Astrocyte of the hippocampus (primary cell): Measurements from ENCODE around the gene CSH2.
"Not testable (repeated sequence)": the region's sequence is repeated elsewhere in the genome, so short reads cannot be mapped to it uniquely, and the experiment has no call there.

Experiments used
- DNase-seq: peaks from one replicate; pipeline ENCODE4 v3.0.0; 2011; ENCODE audit warnings: low read depth, low spot score

CSH2 gene

DNA sequence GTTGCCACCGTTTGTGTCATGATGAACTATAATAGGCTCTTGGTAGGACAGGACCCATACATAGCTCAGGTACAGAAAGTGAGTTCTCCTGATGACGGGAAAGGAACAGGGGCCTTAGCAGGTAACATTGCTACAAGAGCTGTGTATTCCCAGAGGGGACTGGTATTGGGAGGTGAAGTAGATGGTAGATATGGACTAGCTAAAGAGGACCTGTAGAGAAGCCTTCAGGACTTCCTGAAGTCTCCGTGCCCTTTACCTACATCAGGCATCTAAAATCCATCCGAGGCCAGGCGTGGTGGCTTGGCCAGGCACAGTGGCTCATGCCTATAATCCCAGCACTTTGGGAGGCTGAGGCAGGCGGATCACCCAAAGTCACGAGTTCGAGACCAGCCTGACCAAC lies 18.3 kb downstream of the CSH2 start:
- no peak for DNase-seq

- no peak for DNase-seq
These were observed 18.8 kb downstream of the CSH2 start for GRCh38 chr17:63854709-63855108.

GRCh38 chr17:63853260-63853659 lies 20.2 kb downstream of the CSH2 start:
- no peak for DNase-seq

DNA sequence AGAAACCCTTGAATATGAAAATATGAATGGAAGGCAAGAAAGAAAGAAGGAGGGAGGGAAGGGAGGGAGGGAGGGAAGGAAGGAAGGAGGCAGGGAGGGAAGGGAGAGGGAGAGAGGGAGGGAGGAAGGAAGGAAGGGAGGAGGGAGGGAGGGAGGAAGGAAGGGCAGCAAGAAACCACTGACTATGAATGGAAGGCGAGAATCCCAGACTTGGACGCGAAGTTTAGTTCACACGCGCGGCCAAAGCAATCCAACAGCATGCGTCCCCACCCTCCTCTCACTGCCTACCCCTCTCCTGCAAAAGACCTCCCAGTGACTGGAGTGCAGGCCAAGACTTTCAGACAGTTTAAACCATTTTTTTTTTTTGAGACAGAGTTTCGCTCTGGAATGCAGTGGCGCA lies 23.1 kb downstream of the CSH2 start:
- DNase-seq: no peak

DNA sequence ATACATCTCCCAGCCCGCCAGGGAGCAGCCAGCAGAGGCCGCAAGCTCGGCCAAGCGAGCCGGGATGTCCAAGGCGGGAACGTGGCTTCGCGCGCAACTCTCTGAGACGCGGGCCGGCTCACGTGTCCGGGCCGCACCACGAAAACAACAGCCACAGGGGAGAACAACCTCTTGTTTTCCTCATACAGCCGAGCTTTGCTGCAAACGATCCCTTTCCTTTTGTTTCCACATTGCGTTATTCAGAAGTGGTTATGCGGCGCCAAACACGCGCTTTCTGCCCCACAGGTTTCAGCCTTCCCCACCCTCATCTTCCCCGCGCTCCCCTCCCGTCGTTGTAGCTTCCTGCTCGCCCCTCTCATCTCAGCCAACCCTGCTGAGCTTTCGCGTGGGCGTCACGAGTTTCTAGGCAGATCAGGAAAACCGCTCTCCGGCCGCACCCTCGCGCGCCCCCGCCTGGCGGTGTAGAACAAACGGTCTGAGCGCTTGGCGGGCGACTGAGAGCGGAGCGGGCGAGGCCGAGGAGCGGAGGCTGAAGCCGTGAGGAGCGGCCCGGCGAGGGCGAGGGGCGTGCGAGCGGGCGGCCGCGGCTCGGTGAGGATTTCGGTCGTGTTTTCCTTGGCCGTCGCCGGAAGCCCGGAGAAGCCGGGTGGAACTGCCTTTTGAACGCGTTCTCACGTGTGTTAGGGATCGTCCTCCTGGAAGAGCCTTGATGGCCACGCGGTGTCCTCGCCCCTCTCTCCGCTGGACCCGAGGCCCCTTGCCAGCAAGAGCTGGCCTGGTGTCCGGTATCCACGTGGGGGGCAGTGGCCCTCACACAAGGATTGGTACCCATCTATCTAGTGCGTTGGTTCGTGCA lies 24.4 kb downstream of the CSH2 start:
- DNase-seq: peak; percentile 92

DNA sequence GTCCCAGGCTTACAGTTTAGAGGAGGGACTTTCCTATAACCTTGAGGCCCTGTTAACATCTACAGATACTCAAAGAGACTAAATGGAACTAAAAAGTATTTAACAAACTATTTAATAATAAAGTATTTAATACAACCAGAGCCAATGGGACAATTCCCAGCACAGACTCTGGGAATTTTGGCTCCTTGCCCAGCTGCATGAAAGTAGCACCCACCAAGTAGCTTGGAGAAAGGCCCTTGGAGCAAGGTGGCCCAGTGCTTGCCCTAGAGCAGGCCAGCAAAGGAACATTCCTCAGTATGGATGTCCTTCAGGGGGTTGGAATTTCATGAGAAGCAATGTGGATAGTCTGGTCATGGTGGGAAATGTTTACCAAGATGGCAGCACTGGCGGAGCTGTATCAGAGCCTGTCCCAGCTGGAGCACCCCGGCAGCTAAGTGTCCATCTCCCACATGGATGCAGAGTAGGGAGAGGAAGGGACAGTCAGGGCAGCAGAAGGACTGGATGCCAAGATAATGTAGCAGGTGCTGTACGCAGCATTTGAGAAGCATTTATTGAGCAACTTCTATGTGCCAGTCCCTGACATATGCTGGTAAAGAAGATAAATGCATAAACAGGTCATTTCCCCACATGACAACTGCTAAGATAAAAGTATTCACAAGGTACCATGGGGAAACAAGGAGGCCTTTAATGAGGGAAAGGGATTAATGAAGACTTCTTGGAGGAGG lies 25.8 kb downstream of the CSH2 start:
- no peak for DNase-seq

GRCh38 chr17:63845509-63845908 lies 28.0 kb downstream of the CSH2 start:
- DNase-seq: no peak

DNA sequence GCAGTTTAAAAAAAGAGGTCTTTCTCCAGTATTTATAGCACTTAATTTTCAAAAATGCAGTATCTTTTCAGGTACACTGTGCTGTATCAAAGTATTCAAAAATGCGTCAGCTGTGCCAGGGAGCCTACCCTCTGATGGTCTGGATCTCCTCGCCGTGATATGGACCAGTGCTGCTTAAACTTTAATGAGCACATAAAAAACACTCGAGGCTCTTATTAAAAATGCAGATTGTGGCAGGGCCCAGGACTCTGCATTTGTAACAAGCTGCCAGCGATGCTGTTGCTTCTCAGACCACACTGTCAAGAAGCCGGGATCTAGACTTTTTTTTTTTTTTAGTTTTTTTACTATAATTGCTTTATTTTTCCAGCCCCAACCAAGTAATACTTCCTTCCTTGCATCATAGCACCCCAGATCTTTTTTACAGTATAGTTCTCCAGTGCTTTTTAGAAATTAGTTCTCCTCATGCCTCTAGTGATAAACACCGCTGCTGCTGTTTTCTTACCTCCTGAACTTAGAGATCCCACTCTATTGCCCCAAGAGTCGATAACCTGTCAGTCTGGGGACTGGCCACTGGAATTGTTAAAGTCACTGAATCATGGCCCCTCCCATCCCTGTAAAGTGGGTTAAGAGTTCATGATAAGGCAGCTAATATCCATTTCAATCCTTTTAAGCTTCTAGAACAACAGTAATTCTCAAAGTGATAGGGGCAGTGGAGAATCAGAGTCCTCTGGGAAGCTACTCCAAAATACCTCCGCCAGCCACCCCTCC lies 29.4 kb downstream of the CSH2 start:
- no peak for DNase-seq

DNA sequence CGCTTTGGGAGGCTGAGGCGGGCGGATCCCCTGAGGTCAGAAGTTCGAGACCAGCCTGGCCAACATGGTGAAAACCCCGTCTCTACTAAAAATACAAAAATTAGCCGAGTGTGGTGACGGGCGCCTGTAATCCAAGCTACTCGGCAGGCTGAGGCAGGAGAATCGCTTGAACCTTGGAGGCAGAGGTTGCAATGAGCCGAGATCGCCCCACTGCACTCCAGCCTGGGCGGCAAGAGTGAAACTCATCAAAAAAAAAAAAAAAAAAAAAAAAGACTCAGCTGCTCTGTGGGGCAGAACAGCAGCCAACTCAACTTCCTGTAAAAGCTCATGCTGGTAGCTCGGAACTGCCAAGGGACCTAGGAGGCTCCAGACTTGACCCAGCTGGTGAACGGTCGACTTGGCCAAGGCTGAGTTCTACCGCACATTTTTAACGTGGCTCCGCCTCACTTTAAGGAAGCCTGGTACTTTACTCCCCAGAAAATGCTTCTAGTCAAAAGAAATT lies 30.0 kb downstream of the CSH2 start:
- not testable (repeated sequence) for DNase-seq

DNA sequence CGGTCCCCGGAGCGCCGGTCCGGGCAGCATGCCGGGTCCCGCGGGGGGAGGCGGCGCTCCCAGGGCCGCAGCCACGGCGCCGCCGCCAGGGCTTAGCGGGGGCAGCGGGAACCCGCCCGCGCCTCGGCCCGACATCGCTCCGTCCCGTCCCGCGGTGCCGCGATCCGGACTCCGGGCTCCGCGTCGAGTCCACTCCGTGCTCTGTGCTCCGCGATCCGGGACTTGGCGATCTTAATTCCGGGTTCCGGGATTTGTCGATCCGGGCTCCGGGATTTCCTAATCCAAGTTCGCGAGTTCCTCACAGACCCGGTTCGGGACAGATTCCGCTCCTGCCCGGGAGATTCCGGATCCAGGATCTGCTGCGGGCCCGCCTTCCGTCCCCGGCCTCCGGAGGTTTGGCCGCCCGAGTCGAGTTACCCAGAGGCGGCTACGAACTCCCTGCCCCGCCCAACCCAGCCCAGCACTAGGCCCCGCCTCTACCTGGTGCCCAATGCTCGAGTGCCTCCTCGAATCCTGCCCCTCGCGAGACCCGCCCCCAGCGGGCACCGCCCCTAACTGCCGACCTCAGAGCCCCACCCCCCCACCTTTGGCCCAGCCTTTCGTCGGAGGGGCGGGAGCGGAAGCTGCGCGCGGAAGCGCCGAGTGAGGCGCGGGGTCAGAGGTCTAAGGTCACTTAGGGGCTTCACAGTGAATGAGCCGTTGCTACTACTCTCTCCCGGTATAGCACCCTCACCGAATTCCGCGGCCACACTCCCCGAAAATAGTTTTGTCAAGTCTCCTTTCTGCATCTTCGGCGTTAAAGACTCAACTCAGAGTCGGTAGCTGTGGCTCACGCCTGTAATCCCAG lies 30.7 kb downstream of the CSH2 start, which contains the start of gene SMARCD2:
Gene SMARCD2 (minus strand): TSS at position 146 of the 847 bp plus-strand sequence. CDS start 11 bp downstream, at position 135.
- DNase-seq: peak; percentile 99

GRCh38 chr17:63842173-63842539 lies 31.3 kb downstream of the CSH2 start:
- DNase-seq: no peak

GRCh38 chr17:63841350-63842172 lies 31.9 kb downstream of the CSH2 start:
- peak; percentile 62 for DNase-seq

- DNase-seq: no peak
These were observed 32.7 kb downstream of the CSH2 start for GRCh38 chr17:63840591-63841349.

- peak; percentile 58 for DNase-seq
These were observed 34.8 kb downstream of the CSH2 start for GRCh38 chr17:63838631-63839171.

- DNase-seq: no peak
These were observed 35.4 kb downstream of the CSH2 start for GRCh38 chr17:63837962-63838600.

DNA sequence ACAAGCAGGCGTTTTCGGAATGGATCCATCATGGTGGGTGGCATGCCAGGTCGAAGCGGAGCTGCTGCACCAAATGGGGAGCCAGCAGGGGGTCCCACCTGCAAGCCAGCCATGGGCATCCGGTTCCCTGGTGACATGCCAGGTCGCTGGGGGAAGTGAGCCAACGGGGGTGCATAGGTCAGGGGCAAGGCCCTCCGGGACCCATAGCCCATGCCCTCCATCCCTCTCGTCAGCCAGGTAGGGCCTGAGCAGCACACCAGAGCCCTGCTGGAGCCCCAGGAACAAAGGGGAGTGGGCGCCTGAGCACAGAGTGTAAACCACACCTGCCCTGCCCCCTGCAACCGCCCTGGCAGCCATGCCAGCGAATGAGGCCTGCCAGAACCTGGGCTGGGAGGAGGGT lies 36.0 kb downstream of the CSH2 start:
- no peak for DNase-seq

DNA sequence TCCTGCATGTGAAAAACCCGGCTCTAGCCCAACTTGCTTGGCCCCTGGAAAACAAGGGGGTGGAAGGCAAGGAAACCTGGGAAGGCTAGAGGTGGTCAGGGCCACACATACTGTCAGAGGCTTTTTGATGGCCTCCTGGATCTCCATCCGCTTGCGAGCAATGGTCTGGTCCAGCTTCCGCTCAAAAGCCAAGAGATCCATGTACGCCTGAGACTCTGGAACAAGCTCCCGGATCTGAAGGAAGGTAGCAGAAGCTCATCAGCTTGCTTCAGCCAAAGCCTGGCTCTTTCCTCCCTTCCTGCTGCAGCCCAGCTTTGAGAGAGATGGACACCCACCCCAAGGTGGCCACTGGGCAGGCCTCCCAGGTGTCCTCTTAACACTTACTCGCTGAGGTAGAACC lies 36.7 kb downstream of the CSH2 start:
- no peak for DNase-seq

DNA sequence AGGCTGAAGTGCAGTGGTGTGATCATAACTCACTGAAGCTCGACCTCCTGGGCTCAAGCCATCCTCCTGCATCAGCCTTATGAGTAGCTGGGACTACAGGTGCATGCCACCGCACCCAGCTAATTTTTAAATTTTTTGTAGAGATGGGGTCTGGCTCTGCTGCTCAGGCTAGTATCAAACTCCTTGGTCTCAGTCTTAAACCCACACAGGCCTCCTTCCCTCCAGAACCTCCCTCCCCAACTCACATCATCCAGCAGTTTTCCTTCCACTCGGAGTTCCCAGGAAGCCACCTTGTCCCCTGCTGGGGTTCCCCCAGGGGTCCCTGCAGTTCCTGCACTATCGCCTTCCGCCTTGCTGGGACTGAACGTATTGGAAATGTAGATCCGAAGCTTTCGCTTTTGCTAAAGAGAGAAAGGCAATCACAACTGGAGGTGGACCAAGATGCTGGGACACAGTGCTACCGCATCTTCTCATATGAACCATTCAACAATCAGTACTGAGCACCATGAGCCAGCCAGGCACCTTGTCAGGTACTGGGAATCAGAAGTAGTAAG lies 38.2 kb downstream of the CSH2 start:
- no peak for DNase-seq
